Peyer's patch (tissue), 4 donors: ENCODE results near the gene MACC1.

Experiments used
- POLR2A ChIP-seq, 2 donors: fragments of 450-650 bp; IDR thresholded peaks; one replicate each; pipeline ENCODE4 v1.5.1; 2017; ENCODE audit warnings: antibody characterized with exemption in 2 of 2, mild to moderate bottlenecking in 2 of 2, moderate library complexity in 2 of 2
- TF ChIP-seq, protein P1 (sequence below), 6 experiments: fragments of 450-650 bp in 4 of 6; fragments of 200-600 bp in 2 of 6; sonication (generic) in 1 of 6; IDR thresholded peaks; one replicate each; pipeline ENCODE4 v1.5.1; 2017 to 2019; ENCODE audit warnings: antibody characterized with exemption in 6 of 6, mild to moderate bottlenecking in 3 of 6, moderate library complexity in 1 of 6

DNA sequence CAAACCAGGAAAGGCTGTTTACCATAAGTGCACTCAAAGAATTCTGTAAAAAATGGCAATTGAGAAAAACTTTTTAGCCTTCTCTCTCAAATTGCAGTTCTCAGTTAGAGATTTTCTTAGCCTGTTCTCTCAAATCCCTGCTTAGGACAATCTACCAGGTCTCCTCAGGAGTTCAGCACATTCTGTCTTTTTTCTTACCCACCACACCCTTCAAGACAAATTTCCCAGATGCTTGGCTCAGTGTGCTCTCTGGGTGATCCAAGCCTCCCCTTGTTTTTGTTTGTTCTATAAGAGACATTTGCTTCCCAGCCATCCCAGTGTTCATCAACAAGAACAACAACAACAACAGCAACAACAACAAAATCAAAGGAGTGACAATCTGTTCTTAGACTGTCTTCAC lies 87.3 kb downstream of the MACC1 start:
- TF ChIP-seq, protein P1, sequence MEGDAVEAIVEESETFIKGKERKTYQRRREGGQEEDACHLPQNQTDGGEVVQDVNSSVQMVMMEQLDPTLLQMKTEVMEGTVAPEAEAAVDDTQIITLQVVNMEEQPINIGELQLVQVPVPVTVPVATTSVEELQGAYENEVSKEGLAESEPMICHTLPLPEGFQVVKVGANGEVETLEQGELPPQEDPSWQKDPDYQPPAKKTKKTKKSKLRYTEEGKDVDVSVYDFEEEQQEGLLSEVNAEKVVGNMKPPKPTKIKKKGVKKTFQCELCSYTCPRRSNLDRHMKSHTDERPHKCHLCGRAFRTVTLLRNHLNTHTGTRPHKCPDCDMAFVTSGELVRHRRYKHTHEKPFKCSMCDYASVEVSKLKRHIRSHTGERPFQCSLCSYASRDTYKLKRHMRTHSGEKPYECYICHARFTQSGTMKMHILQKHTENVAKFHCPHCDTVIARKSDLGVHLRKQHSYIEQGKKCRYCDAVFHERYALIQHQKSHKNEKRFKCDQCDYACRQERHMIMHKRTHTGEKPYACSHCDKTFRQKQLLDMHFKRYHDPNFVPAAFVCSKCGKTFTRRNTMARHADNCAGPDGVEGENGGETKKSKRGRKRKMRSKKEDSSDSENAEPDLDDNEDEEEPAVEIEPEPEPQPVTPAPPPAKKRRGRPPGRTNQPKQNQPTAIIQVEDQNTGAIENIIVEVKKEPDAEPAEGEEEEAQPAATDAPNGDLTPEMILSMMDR (IDR thresholded peaks at IDR 0.05), result no peak
- no peak for TF ChIP-seq POLR2A (IDR thresholded peaks at IDR 0.05)
